Stimulated activated CD8-positive, alpha-beta memory T cell treated with anti-CD3 and anti-CD28 coated beads, Interleukin-4, amount 100 ng/mL, for 4 hours (primary cell): ENCODE measurements around the gene EVC2.

Experiments
- DNase-seq, 2 donors: peaks; one replicate each; pipeline ENCODE4 v3.0.0-alpha.2; 2020; ENCODE audit warnings: low read depth in 2 of 2, low spot score in 1 of 2

EVC2 gene

GRCh38 chr4:5708449-5709206 is at the start of gene EVC2:
TSS of gene EVC2 (minus strand) at chr4:5708559. CDS start at chr4:5708513, 46 bp downstream.
- no peak for DNase-seq

GRCh38 chr4:5757954-5758353 is 49.6 kb upstream of the EVC2 start:
- no peak for DNase-seq

GRCh38 chr4:5757536-5757935 is 49.2 kb upstream of the EVC2 start:
- no peak for DNase-seq

GRCh38 chr4:5757091-5757490 is 48.7 kb upstream of the EVC2 start:
- DNase-seq, result no peak

- DNase-seq, result no peak
These were observed 47.9 kb upstream of the EVC2 start for GRCh38 chr4:5756271-5756670.

GRCh38 chr4:5755679-5756078 is 47.3 kb upstream of the EVC2 start:
- no peak for DNase-seq

- DNase-seq, result no peak
These were observed 46.8 kb upstream of the EVC2 start for GRCh38 chr4:5755161-5755560.

- no peak for DNase-seq
These were observed 46.1 kb upstream of the EVC2 start for GRCh38 chr4:5754529-5754881.

GRCh38 chr4:5753766-5754528 is 45.6 kb upstream of the EVC2 start:
- no peak for DNase-seq

- DNase-seq, result no peak
These were observed 45.0 kb upstream of the EVC2 start for GRCh38 chr4:5753366-5753765.

GRCh38 chr4:5752376-5753184 is 44.2 kb upstream of the EVC2 start:
- no peak for DNase-seq

- DNase-seq, result no peak
These were observed 43.5 kb upstream of the EVC2 start for GRCh38 chr4:5751666-5752375.

- no peak for DNase-seq
These were observed 42.7 kb upstream of the EVC2 start for GRCh38 chr4:5750946-5751665.

GRCh38 chr4:5750052-5750945 is 41.9 kb upstream of the EVC2 start:
- DNase-seq, result no peak

GRCh38 chr4:5749568-5749967 is 41.2 kb upstream of the EVC2 start:
- no peak for DNase-seq

- no peak for DNase-seq
These were observed 39.5 kb upstream of the EVC2 start for GRCh38 chr4:5747738-5748375.

GRCh38 chr4:5746829-5747737 is 38.7 kb upstream of the EVC2 start:
- no peak for DNase-seq

GRCh38 chr4:5746250-5746649 is 37.9 kb upstream of the EVC2 start:
- no peak for DNase-seq
